Smooth muscle cell (in vitro differentiated cells): ENCODE results near the gene CLIC3. TPM values are rescaled to one million over a fixed set of nuclear protein-coding genes. Genes with fewer than 3 reads are reported as not detected.

Source experiments
- DNase-seq: peaks from one replicate; lab custom pipeline; 2025; ENCODE audit not compliant: unreplicated experiment; lab: John Stamatoyannopoulos, UW
- H2AFZ ChIP-seq: fragments of 200-600 bp; sonication (generic); 2 replicates; pipeline ENCODE4 v1.6.0; 2016; ENCODE audit warnings: antibody characterized with exemption, low read depth, mild to moderate bottlenecking
- H3F3A ChIP-seq: fragments of 200-600 bp; sonication (generic); 2 replicates; pipeline ENCODE4 v1.6.0; 2017; ENCODE audit warnings: antibody characterized with exemption, low read depth
- H3K27ac ChIP-seq: fragments of 200-600 bp; sonication (generic); 2 replicates; pipeline ENCODE4 v1.5.1; 2016; ENCODE audit warnings: low read depth, mild to moderate bottlenecking
- H3K27me3 ChIP-seq: fragments of 200-600 bp; sonication (generic); 2 replicates; pipeline ENCODE4 v1.6.1; 2016; ENCODE audit warnings: low read depth, mild to moderate bottlenecking
- H3K36me3 ChIP-seq: fragments of 200-600 bp; sonication (generic); 2 replicates; pipeline ENCODE4 v1.5.1; 2016; ENCODE audit warnings: low read depth
- H3K4me1 ChIP-seq: fragments of 200-600 bp; sonication (generic); 2 replicates; pipeline ENCODE4 v1.5.1; 2016; ENCODE audit warnings: low read depth
- H3K4me2 ChIP-seq: fragments of 200-600 bp; sonication (generic); 2 replicates; pipeline ENCODE4 v1.6.0; 2016; ENCODE audit warnings: mild to moderate bottlenecking
- H3K4me3 ChIP-seq: fragments of 200-600 bp; sonication (generic); 2 replicates; pipeline ENCODE4 v1.5.1; 2016; ENCODE audit warnings: mild to moderate bottlenecking
- H3K79me2 ChIP-seq: fragments of 200-600 bp; sonication (generic); 2 replicates; pipeline ENCODE4 v1.6.0; 2016; ENCODE audit warnings: low read depth, mild to moderate bottlenecking
- H3K9ac ChIP-seq: fragments of 200-600 bp; sonication (generic); 2 replicates; pipeline ENCODE4 v1.6.0; 2016; ENCODE audit warnings: low read depth
- H3K9me3 ChIP-seq: fragments of 200-600 bp; sonication (generic); replicated peaks from 2 replicates; pipeline ENCODE4 v1.5.1; 2016; ENCODE audit warnings: low read depth
- H4K20me1 ChIP-seq: fragments of 200-600 bp; sonication (generic); 2 replicates; pipeline ENCODE4 v1.6.0; 2016; ENCODE audit warnings: low read depth
- WGBS: methylation state at CpG from one replicate; pipeline ENCODE4 v1.1.7; 2016; ENCODE audit warnings: low lambda C conversion rate; 5-methylcytosine and 5-hydroxymethylcytosine counted together
- polyA plus RNA-seq: library from polyadenylated mRNA; unstranded; fragments of >200 nt; fragmentation: Nextera tagmentation; extraction: Ambion mirVana; gene quantifications from 2 replicates; pipeline ENCODE4 v1.2.1, GENCODE V29; 2016
- total RNA-seq: library from RNA; depleted of rRNA; stranded (reverse); fragments of >200 nt; gene quantifications from 2 replicates; pipeline ENCODE4 v1.2.3, GENCODE V29; 2014
- TF ChIP-seq, protein P1 (sequence below): fragments of 200-600 bp; sonication (generic); IDR thresholded peaks from 2 replicates; pipeline ENCODE4 v1.5.1; 2017; ENCODE audit warnings: borderline replicate concordance, mild to moderate bottlenecking, antibody characterized with exemption; ENCODE audit not compliant: insufficient read depth, poor library complexity, severe bottlenecking

The CLIC3 gene
- total and polyA plus RNA-seq, 2 experiments from 2014 or later: 36.8 to 43.9 TPM

DNA sequence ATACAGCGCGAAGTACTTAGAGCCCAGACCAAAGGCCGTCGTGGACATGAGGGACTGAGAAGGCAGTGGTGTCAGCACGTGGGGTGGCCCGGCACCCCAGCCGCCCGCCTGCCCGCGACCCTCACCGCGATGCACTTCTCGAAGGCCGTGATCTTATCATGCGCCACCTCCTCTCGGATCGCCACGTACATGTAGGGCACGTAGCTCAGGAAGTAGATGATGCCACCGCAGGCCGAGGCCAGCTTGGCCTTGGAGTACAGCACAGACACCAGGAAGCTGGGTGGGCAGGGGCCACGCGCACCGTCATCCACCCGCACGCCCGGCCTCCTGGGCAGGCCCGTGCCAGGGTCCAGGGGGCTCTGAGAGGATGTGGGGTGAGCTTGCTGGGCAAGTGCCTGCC is 20.7 kb upstream of the CLIC3 start:
- Histone ChIP-seq H3F3A (no peaks in the 10 kb centered on the region), H3K27me3 (no peaks in the 10 kb centered on the region), H3K79me2 (no peaks in the 10 kb centered on the region), H3K36me3 (no peaks in the 10 kb centered on the region), H3K9ac (no peak overlapping the region), H3K4me1 (no peaks in the 10 kb centered on the region), H4K20me1 (no peaks in the 10 kb centered on the region), H3K4me3 (no peak overlapping the region), H3K9me3 (no peaks in the 10 kb centered on the region), H2AFZ (no peak overlapping the region), H3K27ac (no peak overlapping the region), H3K4me2 (no peak overlapping the region)
- no peak for DNase-seq
- TF ChIP-seq, protein P1, sequence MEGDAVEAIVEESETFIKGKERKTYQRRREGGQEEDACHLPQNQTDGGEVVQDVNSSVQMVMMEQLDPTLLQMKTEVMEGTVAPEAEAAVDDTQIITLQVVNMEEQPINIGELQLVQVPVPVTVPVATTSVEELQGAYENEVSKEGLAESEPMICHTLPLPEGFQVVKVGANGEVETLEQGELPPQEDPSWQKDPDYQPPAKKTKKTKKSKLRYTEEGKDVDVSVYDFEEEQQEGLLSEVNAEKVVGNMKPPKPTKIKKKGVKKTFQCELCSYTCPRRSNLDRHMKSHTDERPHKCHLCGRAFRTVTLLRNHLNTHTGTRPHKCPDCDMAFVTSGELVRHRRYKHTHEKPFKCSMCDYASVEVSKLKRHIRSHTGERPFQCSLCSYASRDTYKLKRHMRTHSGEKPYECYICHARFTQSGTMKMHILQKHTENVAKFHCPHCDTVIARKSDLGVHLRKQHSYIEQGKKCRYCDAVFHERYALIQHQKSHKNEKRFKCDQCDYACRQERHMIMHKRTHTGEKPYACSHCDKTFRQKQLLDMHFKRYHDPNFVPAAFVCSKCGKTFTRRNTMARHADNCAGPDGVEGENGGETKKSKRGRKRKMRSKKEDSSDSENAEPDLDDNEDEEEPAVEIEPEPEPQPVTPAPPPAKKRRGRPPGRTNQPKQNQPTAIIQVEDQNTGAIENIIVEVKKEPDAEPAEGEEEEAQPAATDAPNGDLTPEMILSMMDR: no peak
- 98% methylated on average over 28 of the region's 28 CpGs for WGBS

DNA sequence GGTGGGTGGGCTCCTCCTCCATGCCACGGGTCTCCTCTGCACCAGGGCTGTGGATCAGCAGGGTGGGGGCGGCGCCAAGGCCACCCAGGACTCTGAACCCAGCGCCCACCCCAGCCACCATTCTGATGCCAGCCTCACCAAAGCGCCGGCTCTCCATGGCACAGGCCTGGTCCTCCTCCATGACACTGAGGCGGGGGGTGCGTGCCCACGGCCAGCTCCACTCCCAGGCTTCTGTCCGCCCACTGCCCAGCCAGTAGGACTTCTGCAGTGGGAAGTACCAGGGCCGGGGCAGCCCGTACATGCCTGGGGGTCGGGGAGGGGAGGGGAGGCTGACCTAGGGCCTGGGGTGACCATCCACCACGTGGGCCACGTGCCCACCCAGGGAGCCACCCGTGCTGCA is 20.1 kb upstream of the CLIC3 start:
- no peak for DNase-seq
- H3K27me3 ChIP-seq: no peaks in the 10 kb centered on the region
- WGBS: 93% methylated on average over 16 of the region's 16 CpGs

DNA sequence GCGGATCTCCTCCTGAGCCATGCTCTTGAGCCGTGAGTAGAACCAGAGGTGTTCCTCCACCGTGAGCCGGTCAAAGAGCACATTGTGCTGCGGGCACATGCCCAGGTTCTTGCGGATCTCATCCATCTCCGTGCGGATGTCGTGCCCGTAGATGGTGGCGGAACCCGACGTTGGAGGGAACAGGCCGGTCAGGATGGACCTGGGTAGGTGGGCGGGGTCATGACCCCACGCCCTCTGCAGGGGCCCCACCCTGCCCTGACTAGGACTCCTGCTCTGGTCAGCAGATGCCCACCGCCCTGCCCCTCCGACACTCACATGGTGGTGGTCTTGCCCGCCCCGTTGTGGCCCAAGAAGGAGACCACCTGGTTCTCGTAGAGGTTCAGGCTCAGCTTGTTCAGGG is 19.6 kb upstream of the CLIC3 start:
- no peaks in the 10 kb centered on the region for H3K9me3 ChIP-seq
- H3K4me2 ChIP-seq: no peak overlapping the region
- H3K36me3 ChIP-seq: no peaks in the 10 kb centered on the region
- H4K20me1 ChIP-seq: no peaks in the 10 kb centered on the region
- no peaks in the 10 kb centered on the region for H3K79me2 ChIP-seq
- no peak overlapping the region for H3K27ac ChIP-seq
- DNase-seq: no peak
- no peak overlapping the region for H3K4me3 ChIP-seq
- no peaks in the 10 kb centered on the region for H3K27me3 ChIP-seq
- H3K9ac ChIP-seq: no peak overlapping the region
- WGBS: 96% methylated on average over 21 of the region's 21 CpGs
- no peak overlapping the region for H2AFZ ChIP-seq
- H3K4me1 ChIP-seq: no peaks in the 10 kb centered on the region
- no peaks in the 10 kb centered on the region for H3F3A ChIP-seq
- TF ChIP-seq, protein P1: no peak

More for the DNA sequence above, 20.1 kb upstream of the CLIC3 start:
- H3F3A ChIP-seq: no peaks in the 10 kb centered on the region
- no peak overlapping the region for H3K4me3 ChIP-seq
- H3K79me2 ChIP-seq: no peaks in the 10 kb centered on the region
- H3K4me1 ChIP-seq: no peaks in the 10 kb centered on the region
- H3K9me3 ChIP-seq: no peaks in the 10 kb centered on the region
- TF ChIP-seq, protein P1: no peak
- no peak overlapping the region for H2AFZ ChIP-seq
- H3K36me3 ChIP-seq: no peaks in the 10 kb centered on the region
- H3K9ac ChIP-seq: no peak overlapping the region
- H3K27ac ChIP-seq: no peak overlapping the region
- no peak overlapping the region for H3K4me2 ChIP-seq
- H4K20me1 ChIP-seq: no peaks in the 10 kb centered on the region

DNA sequence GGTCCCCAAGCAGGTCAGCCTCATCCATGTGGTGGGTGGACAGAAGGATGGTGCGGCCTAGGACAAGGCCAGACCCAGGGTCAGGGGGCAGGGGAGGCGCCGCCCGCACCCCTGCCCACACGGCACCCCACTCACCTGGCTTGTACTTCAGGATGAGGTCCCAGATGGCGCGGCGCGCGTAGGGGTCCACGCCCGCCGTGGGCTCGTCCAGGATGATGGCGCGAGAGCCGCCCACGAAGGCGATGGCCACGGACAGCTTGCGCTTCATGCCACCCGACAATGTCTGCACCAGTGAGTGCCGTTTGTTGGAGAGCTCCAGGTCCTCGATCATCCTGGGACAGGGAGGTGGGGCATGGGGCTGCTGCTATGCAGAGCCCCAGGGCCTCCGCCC is 19.2 kb upstream of the CLIC3 start:
- Histone ChIP-seq H3K36me3 (no peaks in the 10 kb centered on the region), H3K4me3 (no peak overlapping the region), H3K4me2 (no peak overlapping the region), H4K20me1 (no peaks in the 10 kb centered on the region), H2AFZ (no peak overlapping the region), H3K27me3 (no peaks in the 10 kb centered on the region), H3K4me1 (no peaks in the 10 kb centered on the region), H3K9me3 (no peaks in the 10 kb centered on the region), H3K9ac (no peak overlapping the region), H3K79me2 (no peaks in the 10 kb centered on the region), H3F3A (no peaks in the 10 kb centered on the region), H3K27ac (no peak overlapping the region)
- no peak for DNase-seq
- TF ChIP-seq, protein P1: no peak
- WGBS: 97% methylated on average over 25 of the region's 25 CpGs
